ENCODE measurements around the gene RPA1. TPM values are rescaled to one million over a fixed set of nuclear protein-coding genes. Genes with fewer than 3 reads are reported as not detected.

RPA1 gene
- total RNA-seq = 100 to 1,000 TPM in 1 of 4 donors, 10 to 100 TPM in 3; 15.9 to 108 (median 41.5) TPM

GRCh38 chr17:1829592-1830257 is at the start of gene RPA1, which contains the start of gene SMYD4:
RPA1 (plus strand) TSS chr17:1830005; CDS start chr17:1830094, 89 bp downstream.
SMYD4 (minus strand) TSS chr17:1829902; CDS start chr17:1827994, 1,908 bp downstream.
- H3K9me3 ChIP-seq = no peaks in the 10 kb centered on the region
- TF ChIP-seq CTCF (IDR thresholded peaks at IDR 0.05) (peak in 1 of 4 experiments; percentile 26), POLR2A (IDR thresholded peaks at IDR 0.05) (peak; percentile 77 to 88)

GRCh38 chr17:1782171-1782567 is 47.6 kb upstream of the RPA1 start:
- TF ChIP-seq POLR2A (IDR thresholded peaks at IDR 0.05) (no peak), CTCF (IDR thresholded peaks at IDR 0.05) (no peak)
- intact Hi-C loops (cut with DNase I; ENCODE audit: low total_unique reads) = loop anchor here (5.0 kb wide), 1 partner anchor 60 kb away; the partner anchor contains the start of gene WDR81
- H3K27ac ChIP-seq = peak overlapping the region; percentile 89 to 97
- H3K4me3 ChIP-seq = no peak overlapping the region
- DNase-seq = no peak
- no peaks in the 10 kb centered on the region for H3K9me3 ChIP-seq
- no peaks in the 10 kb centered on the region for H3K27me3 ChIP-seq
- H3K36me3 ChIP-seq = no peaks in the 10 kb centered on the region
- peaks cover 8 to 10% of the 10 kb centered on the region in 2 donors for H3K4me1 ChIP-seq

More at GRCh38 chr17:1829592-1830257, at the start of gene RPA1, which contains the start of gene SMYD4:
- peak within 1 kb of the TSS; percentile 84 to 94 for H3K27ac ChIP-seq
- DNase-seq = peak; percentile 79 to 86
- H3K4me1 ChIP-seq = no peaks in the 10 kb centered on the region
- H3K36me3 ChIP-seq = no peaks in the 10 kb centered on the region
- peak within 1 kb of the TSS; percentile 85 to 92 for H3K4me3 ChIP-seq
- intact Hi-C loops (cut with DNase I; ENCODE audit: low total_unique reads) = no loop called here
- H3K27me3 ChIP-seq = no peaks in the 10 kb centered on the region

- DNase-seq = peak; percentile 48 to 55
- intact Hi-C loops (cut with DNase I; ENCODE audit: low total_unique reads) = loop anchor here (5.0 kb wide), 1 partner anchor 61 kb away; the partner anchor contains the start of gene WDR81
- Histone ChIP-seq H3K9me3 (no peaks in the 10 kb centered on the region), H3K27ac (peak overlapping the region; percentile 89 to 97), H3K4me1 (peaks cover 8 to 12% of the 10 kb centered on the region in 2 donors), H3K4me3 (peak overlapping the region; percentile 2 to 6), H3K27me3 (no peaks in the 10 kb centered on the region), H3K36me3 (no peaks in the 10 kb centered on the region)
- TF ChIP-seq POLR2A (IDR thresholded peaks at IDR 0.05) = no peak
- TF ChIP-seq CTCF (IDR thresholded peaks at IDR 0.05) = no peak
Observed at GRCh38 chr17:1783271-1783670, 46.5 kb upstream of the RPA1 start.

GRCh38 chr17:1783834-1784611 is 45.8 kb upstream of the RPA1 start:
- H3K4me3 ChIP-seq = peak overlapping the region; percentile 2 to 6

More at GRCh38 chr17:1783834-1784611, 45.8 kb upstream of the RPA1 start:
- Histone ChIP-seq H3K4me1 (peaks cover 8 to 12% of the 10 kb centered on the region in 2 donors), H3K9me3 (no peaks in the 10 kb centered on the region), H3K27me3 (no peaks in the 10 kb centered on the region), H3K27ac (peak overlapping the region; percentile 89 to 97), H3K36me3 (no peaks in the 10 kb centered on the region)
- intact Hi-C loops (cut with DNase I; ENCODE audit: low total_unique reads) = loop anchor here (5.0 kb wide), 1 partner anchor 62 kb away; the partner anchor contains the start of gene WDR81
- peak; percentile 88 to 97 for DNase-seq
- TF ChIP-seq CTCF (IDR thresholded peaks at IDR 0.05) (peak; percentile 83 to 92 (median 88)), POLR2A (IDR thresholded peaks at IDR 0.05) (peak; percentile 35 to 65)

Data from uterus (tissue), 4 donors.